GM12801 (cell line): ENCODE data around the gene TMEM205.

ENCODE experiments used
- CTCF ChIP-seq: IDR thresholded peaks from one replicate; pipeline ENCODE4 v1.5.1; 2011; ENCODE audit warnings: control low read depth; ENCODE audit not compliant: insufficient read length; ENCODE audit errors: extremely low read depth

TMEM205 gene

GRCh38 chr19:11330127-11330526 is 15.9 kb downstream of the TMEM205 start:
- no peak for TF ChIP-seq CTCF

- TF ChIP-seq CTCF, result no peak
Measured at GRCh38 chr19:11325544-11325943, 20.5 kb downstream of the TMEM205 start.

- TF ChIP-seq CTCF, result no peak
Measured at GRCh38 chr19:11324748-11325389, 21.2 kb downstream of the TMEM205 start.

- TF ChIP-seq CTCF, result no peak
Measured at GRCh38 chr19:11324079-11324661, 21.9 kb downstream of the TMEM205 start.

- TF ChIP-seq CTCF, result no peak
Measured at GRCh38 chr19:11323601-11324078, 22.4 kb downstream of the TMEM205 start.

- no peak for TF ChIP-seq CTCF
Measured at GRCh38 chr19:11322269-11323024, 23.6 kb downstream of the TMEM205 start.
